Subcutaneous abdominal adipose tissue (tissue), 5 donors: ENCODE measurements around the gene WASHC4.
"Not testable (repeated sequence)": the region's sequence is repeated elsewhere in the genome, so short reads cannot be mapped to it uniquely, and the experiment has no call there.

ENCODE experiments used
- H3K27ac ChIP-seq: one replicate; pipeline ENCODE4 v1.7.0; 2013; ENCODE audit warnings: low read depth, mild to moderate bottlenecking, inconsistent platforms, low read length, moderate library complexity
- H3K27me3 ChIP-seq, 5 donors: one replicate each; pipeline ENCODE4 v1.7.0; 2013; ENCODE audit warnings: low read length in 5 of 5, inconsistent platforms in 1 of 5; ENCODE audit not compliant: control insufficient read depth in 5 of 5, insufficient read depth in 4 of 5
- H3K36me3 ChIP-seq, 5 donors: one replicate each; pipeline ENCODE4 v1.7.0; 2013; ENCODE audit warnings: low read length in 5 of 5; ENCODE audit not compliant: control insufficient read depth in 5 of 5, insufficient read depth in 5 of 5
- H3K4me1 ChIP-seq, 5 donors: one replicate each; pipeline ENCODE4 v1.7.0; 2013; ENCODE audit warnings: low read length in 5 of 5, mild to moderate bottlenecking in 3 of 5, moderate library complexity in 1 of 5; ENCODE audit not compliant: control insufficient read depth in 5 of 5, insufficient read depth in 5 of 5
- H3K4me3 ChIP-seq, 5 donors: one replicate each; pipeline ENCODE4 v1.7.0; 2013; ENCODE audit warnings: low read length in 5 of 5, low read depth in 1 of 5
- H3K9ac ChIP-seq, 5 donors: one replicate each; pipeline ENCODE4 v1.7.0; 2013; ENCODE audit warnings: low read length in 5 of 5, mild to moderate bottlenecking in 4 of 5, moderate library complexity in 3 of 5
- H3K9me3 ChIP-seq, 5 donors: one replicate each; pipeline ENCODE4 v1.7.0; 2013; ENCODE audit warnings: low read length in 5 of 5; ENCODE audit not compliant: control insufficient read depth in 5 of 5
- donor health status: healthy.
- donor health status: healthy.
- donor health status: healthy.
- donor health status: healthy.
- donor health status: healthy.

The WASHC4 gene

GRCh38 chr12:105162174-105162573 is 54.6 kb downstream of the WASHC4 start:
- Histone ChIP-seq H3K4me1 (no peaks in the 10 kb centered on the region), H3K9me3 (no peaks in the 10 kb centered on the region), H3K4me3 (no peak overlapping the region), H3K27me3 (no peaks in the 10 kb centered on the region), H3K36me3 (peaks cover 59 to 76% (median 70%) of the 10 kb centered on the region in 5 donors), H3K27ac (no peak overlapping the region), H3K9ac (no peak overlapping the region)

- no peaks in the 10 kb centered on the region for H3K9me3 ChIP-seq
- no peak overlapping the region for H3K27ac ChIP-seq
- no peaks in the 10 kb centered on the region for H3K27me3 ChIP-seq
- peaks cover 56 to 80% (median 60%) of the 10 kb centered on the region in 5 donors for H3K36me3 ChIP-seq
- no peak overlapping the region for H3K4me3 ChIP-seq
- no peak overlapping the region for H3K9ac ChIP-seq
- no peaks in the 10 kb centered on the region for H3K4me1 ChIP-seq
Observed at GRCh38 chr12:105164068-105164467, 56.5 kb downstream of the WASHC4 start.

GRCh38 chr12:105166736-105167135 is 59.2 kb downstream of the WASHC4 start:
- no peak overlapping the region for H3K9ac ChIP-seq
- no peaks in the 10 kb centered on the region for H3K27me3 ChIP-seq
- no peak overlapping the region for H3K4me3 ChIP-seq
- H3K4me1 ChIP-seq, result no peaks in the 10 kb centered on the region
- H3K27ac ChIP-seq, result no peak overlapping the region
- H3K9me3 ChIP-seq, result no peaks in the 10 kb centered on the region
- peaks cover 56 to 76% (median 59%) of the 10 kb centered on the region in 5 donors for H3K36me3 ChIP-seq

GRCh38 chr12:105167346-105167745 is 59.8 kb downstream of the WASHC4 start:
- H3K27ac ChIP-seq, result no peak overlapping the region
- peaks cover 0 to 4% (median 0%) of the 10 kb centered on the region in 5 donors for H3K4me1 ChIP-seq
- no peaks in the 10 kb centered on the region for H3K27me3 ChIP-seq
- H3K4me3 ChIP-seq, result no peak overlapping the region
- no peaks in the 10 kb centered on the region for H3K9me3 ChIP-seq
- no peak overlapping the region for H3K9ac ChIP-seq
- peaks cover 51 to 70% (median 54%) of the 10 kb centered on the region in 5 donors for H3K36me3 ChIP-seq

GRCh38 chr12:105168006-105168405 is 60.5 kb downstream of the WASHC4 start:
- Histone ChIP-seq H3K4me3 (no peak overlapping the region), H3K36me3 (peaks cover 47 to 66% (median 51%) of the 10 kb centered on the region in 5 donors), H3K9me3 (no peaks in the 10 kb centered on the region), H3K27ac (no peak overlapping the region), H3K4me1 (peaks cover 0 to 4% (median 0%) of the 10 kb centered on the region in 5 donors), H3K27me3 (no peaks in the 10 kb centered on the region), H3K9ac (no peak overlapping the region)

GRCh38 chr12:105170139-105170538 is 62.6 kb downstream of the WASHC4 start:
- H3K9me3 ChIP-seq, result no peaks in the 10 kb centered on the region
- H3K4me3 ChIP-seq, result no peak overlapping the region
- peaks cover 0 to 4% (median 0%) of the 10 kb centered on the region in 5 donors for H3K4me1 ChIP-seq
- no peak overlapping the region for H3K9ac ChIP-seq
- no peaks in the 10 kb centered on the region for H3K27me3 ChIP-seq
- peaks cover 34 to 61% (median 44%) of the 10 kb centered on the region in 5 donors for H3K36me3 ChIP-seq
- no peak overlapping the region for H3K27ac ChIP-seq

GRCh38 chr12:105171691-105172436 is 64.3 kb downstream of the WASHC4 start:
- Histone ChIP-seq H3K27me3 (no peaks in the 10 kb centered on the region), H3K9me3 (no peaks in the 10 kb centered on the region), H3K9ac (no peak overlapping the region), H3K27ac (no peak overlapping the region), H3K36me3 (peaks cover 35 to 64% (median 47%) of the 10 kb centered on the region in 5 donors), H3K4me3 (no peak overlapping the region), H3K4me1 (peaks cover 0 to 4% (median 0%) of the 10 kb centered on the region in 5 donors)

GRCh38 chr12:105175397-105175990 is 68.0 kb downstream of the WASHC4 start:
- no peak overlapping the region for H3K9ac ChIP-seq
- peaks cover 0 to 4% (median 0%) of the 10 kb centered on the region in 5 donors for H3K4me1 ChIP-seq
- peaks cover 24 to 52% (median 38%) of the 10 kb centered on the region in 5 donors for H3K36me3 ChIP-seq
- no peaks in the 10 kb centered on the region for H3K27me3 ChIP-seq
- no peaks in the 10 kb centered on the region for H3K9me3 ChIP-seq
- no peak overlapping the region for H3K27ac ChIP-seq
- no peak overlapping the region for H3K4me3 ChIP-seq

GRCh38 chr12:105177208-105177607 is 69.7 kb downstream of the WASHC4 start:
- peaks cover 21 to 49% (median 36%) of the 10 kb centered on the region in 5 donors for H3K36me3 ChIP-seq
- no peak overlapping the region for H3K4me3 ChIP-seq
- H3K9ac ChIP-seq, result no peak overlapping the region

GRCh38 chr12:105179114-105179513 is 71.6 kb downstream of the WASHC4 start:
- H3K27me3 ChIP-seq, H3K4me1 ChIP-seq, H3K9me3 ChIP-seq, H3K9ac ChIP-seq, H3K27ac ChIP-seq, H3K4me3 ChIP-seq: not testable (repeated sequence)
- peaks cover 20 to 43% (median 31%) of the 10 kb centered on the region in 5 donors for H3K36me3 ChIP-seq

More at GRCh38 chr12:105177208-105177607, 69.7 kb downstream of the WASHC4 start:
- Histone ChIP-seq H3K4me1 (peaks cover 0 to under 1% (median 0%) of the 10 kb centered on the region in 5 donors), H3K9me3 (no peaks in the 10 kb centered on the region), H3K27me3 (no peaks in the 10 kb centered on the region), H3K27ac (no peak overlapping the region)
